Skeletal muscle satellite cell (primary cell): ENCODE measurements around the gene PSMD3. TPM values are rescaled to one million over a fixed set of nuclear protein-coding genes. Genes with fewer than 3 reads are reported as not detected.

Experiments
- H3K27me3 ChIP-seq: 2 replicates; pipeline ENCODE4 v1.7.0; 2013; ENCODE audit warnings: low read length; ENCODE audit not compliant: control insufficient read depth, insufficient read depth
- H3K36me3 ChIP-seq: 2 replicates; pipeline ENCODE4 v1.7.0; 2013; ENCODE audit warnings: mild to moderate bottlenecking, control low read depth, low read length; ENCODE audit not compliant: insufficient read depth
- H3K4me1 ChIP-seq: 2 replicates; pipeline ENCODE4 v1.7.0; 2013; ENCODE audit warnings: low read length; ENCODE audit not compliant: control insufficient read depth, insufficient read depth
- H3K4me2 ChIP-seq: 2 replicates; pipeline ENCODE4 v1.7.0; 2013; ENCODE audit warnings: mild to moderate bottlenecking, low read length
- H3K4me3 ChIP-seq: 2 replicates; pipeline ENCODE4 v1.7.0; 2013; ENCODE audit warnings: low read length
- H3K9ac ChIP-seq: 2 replicates; pipeline ENCODE4 v1.7.0; 2013; ENCODE audit warnings: mild to moderate bottlenecking, low read depth, low read length, moderate library complexity
- H3K9me3 ChIP-seq: replicated peaks from 2 replicates; pipeline ENCODE4 v1.7.0; 2013; ENCODE audit warnings: mild to moderate bottlenecking, control low read depth, low read length
- total RNA-seq: library from RNA; depleted of rRNA; stranded (reverse); fragments of >200 nt; gene quantifications from 2 replicates; pipeline ENCODE4 v1.2.3, GENCODE V29; 2012; rRNA removed

Gene PSMD3
- 133 and 148 TPM in 2 replicates for total RNA-seq

DNA sequence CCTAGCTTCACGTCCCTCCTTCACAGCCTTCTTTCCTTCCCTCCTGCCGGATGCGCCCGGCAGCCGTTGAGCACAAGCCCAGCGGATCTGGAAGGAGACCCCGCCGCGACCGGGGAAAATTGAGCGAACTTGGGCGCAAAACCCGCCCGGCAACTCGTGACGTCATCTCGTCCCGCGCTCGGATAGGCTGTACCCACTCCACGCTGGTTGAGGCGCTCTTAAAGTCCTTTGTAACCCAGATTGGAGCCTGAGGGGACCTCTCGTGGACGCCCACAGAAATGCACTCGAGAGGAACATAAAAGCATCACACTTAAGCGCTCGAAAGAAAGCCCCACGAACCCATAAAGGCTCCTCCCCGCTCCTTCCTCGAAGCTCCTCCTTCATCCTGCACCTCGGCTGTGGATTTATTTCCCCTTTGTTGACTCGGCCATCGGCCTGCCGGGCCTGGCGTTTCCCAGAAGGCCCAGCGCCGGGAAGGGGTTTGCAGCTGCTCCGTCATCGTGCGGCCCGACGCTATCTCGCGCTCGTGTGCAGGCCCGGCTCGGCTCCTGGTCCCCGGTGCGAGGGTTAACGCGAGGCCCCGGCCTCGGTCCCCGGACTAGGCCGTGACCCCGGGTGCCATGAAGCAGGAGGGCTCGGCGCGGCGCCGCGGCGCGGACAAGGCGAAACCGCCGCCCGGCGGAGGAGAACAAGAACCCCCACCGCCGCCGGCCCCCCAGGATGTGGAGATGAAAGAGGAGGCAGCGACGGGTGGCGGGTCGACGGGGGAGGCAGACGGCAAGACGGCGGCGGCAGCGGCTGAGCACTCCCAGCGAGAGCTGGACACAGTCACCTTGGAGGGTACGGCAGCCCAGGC lies at the start of gene PSMD3:
TSS of gene PSMD3 (plus strand) at position 457 of the 856 bp plus-strand sequence. CDS start at position 621, 164 bp downstream.
- peaks cover 24% of the 10 kb centered on the region for H3K4me1 ChIP-seq
- peak within 1 kb of the TSS; percentile 97 for H3K4me3 ChIP-seq
- H3K9me3 ChIP-seq, result no peaks in the 10 kb centered on the region
- peaks cover 15% of the 10 kb centered on the region for H3K36me3 ChIP-seq
- peaks cover 2% of the 10 kb centered on the region for H3K27me3 ChIP-seq
- H3K4me2 ChIP-seq, result peak within 1 kb of the TSS; percentile 98
- peak within 1 kb of the TSS; percentile 99 for H3K9ac ChIP-seq

DNA sequence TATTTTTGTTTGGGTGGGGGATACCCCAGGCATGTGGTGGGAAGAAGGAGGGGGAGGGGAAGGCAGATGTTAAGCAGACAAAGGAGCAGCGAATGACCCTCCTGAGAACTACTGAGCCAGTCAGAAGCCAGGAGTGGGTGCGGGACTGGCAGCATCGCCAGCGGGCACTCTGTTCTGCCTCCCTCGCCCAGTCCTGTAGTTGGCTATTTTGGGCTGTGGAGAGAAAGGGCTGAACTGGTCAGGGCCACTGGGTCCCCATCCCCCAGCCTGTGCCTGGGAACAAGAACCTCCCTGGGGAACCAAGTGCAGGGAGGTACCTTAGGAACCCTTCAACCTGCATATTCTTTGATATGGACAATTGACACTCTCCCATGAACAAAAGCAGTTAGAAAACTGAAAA lies 46.7 kb upstream of the PSMD3 start:
- Histone ChIP-seq H3K4me3 (no peak overlapping the region), H3K36me3 (no peaks in the 10 kb centered on the region), H3K9ac (no peak overlapping the region), H3K9me3 (no peaks in the 10 kb centered on the region), H3K4me1 (peaks cover 20% of the 10 kb centered on the region), H3K27me3 (no peaks in the 10 kb centered on the region), H3K4me2 (no peak overlapping the region)

DNA sequence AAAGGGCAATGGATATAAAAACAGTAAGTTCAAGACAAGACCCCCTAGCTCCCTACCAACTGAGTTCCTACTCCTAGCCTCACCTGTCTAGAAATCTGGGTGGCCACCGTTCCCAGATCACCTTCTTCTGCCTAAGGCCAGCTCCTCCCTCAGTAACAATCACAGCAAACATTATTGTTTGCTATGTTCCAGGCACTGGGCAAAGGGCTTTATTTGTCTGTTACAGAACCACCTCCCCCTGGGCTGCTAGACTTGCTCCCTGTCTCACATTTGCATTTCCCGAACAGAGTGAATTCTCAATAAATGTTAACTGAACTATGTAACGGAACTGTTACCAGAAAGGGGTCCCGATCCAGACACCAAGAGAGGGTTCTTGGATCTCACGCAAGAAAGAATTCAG lies 46.3 kb upstream of the PSMD3 start:
- no peaks in the 10 kb centered on the region for H3K36me3 ChIP-seq
- no peak overlapping the region for H3K4me3 ChIP-seq
- no peak overlapping the region for H3K4me2 ChIP-seq
- H3K27me3 ChIP-seq, result no peaks in the 10 kb centered on the region
- no peaks in the 10 kb centered on the region for H3K9me3 ChIP-seq
- H3K4me1 ChIP-seq, result peaks cover 22% of the 10 kb centered on the region
- H3K9ac ChIP-seq, result no peak overlapping the region

DNA sequence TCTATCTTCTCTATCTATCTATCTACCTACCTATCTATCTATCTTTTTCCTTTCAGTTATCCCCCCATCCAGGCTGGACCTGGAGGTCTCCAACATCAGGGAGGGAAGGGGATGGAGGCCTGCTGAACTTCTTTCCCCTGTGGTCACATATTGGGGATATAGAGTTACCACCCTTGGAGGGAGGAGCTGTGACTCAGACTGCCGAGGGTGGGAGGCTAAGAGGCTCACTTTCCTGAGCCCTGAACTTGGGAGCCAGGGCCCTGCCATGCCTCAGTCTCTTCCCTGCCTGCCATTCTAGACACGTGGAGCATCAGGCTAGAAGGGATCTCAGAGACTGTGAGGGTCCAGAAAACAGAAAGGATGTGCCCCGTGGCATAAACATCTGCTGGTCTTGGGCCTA lies 44.7 kb upstream of the PSMD3 start:
- Histone ChIP-seq H3K36me3 (no peaks in the 10 kb centered on the region), H3K4me2 (no peak overlapping the region), H3K9ac (no peak overlapping the region), H3K4me1 (peaks cover 23% of the 10 kb centered on the region), H3K9me3 (no peaks in the 10 kb centered on the region), H3K4me3 (no peak overlapping the region), H3K27me3 (no peaks in the 10 kb centered on the region)

DNA sequence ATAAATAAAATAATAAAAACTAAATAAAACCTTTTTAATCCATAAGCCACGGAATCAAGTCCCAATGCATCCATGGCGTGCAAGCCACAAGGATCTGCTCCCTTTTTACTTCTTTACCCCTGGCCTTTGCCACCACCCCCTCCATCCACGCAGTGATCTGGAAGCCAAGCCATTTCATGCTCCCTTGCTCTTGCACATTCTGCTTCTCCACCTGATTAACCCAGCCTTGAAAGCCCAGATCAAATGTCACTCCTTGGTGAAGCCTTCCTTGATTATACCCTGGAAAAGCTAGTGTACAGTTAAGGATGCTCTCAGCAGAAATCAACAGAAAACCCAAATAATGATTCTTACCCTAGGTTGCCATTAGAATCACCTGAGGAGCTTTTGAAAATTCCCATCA lies 43.2 kb upstream of the PSMD3 start:
- peaks cover 23% of the 10 kb centered on the region for H3K4me1 ChIP-seq
- H3K9ac ChIP-seq, result no peak overlapping the region
- peaks cover under 1% of the 10 kb centered on the region for H3K27me3 ChIP-seq
- no peak overlapping the region for H3K4me3 ChIP-seq
- no peaks in the 10 kb centered on the region for H3K36me3 ChIP-seq
- H3K9me3 ChIP-seq, result no peaks in the 10 kb centered on the region
- no peak overlapping the region for H3K4me2 ChIP-seq

DNA sequence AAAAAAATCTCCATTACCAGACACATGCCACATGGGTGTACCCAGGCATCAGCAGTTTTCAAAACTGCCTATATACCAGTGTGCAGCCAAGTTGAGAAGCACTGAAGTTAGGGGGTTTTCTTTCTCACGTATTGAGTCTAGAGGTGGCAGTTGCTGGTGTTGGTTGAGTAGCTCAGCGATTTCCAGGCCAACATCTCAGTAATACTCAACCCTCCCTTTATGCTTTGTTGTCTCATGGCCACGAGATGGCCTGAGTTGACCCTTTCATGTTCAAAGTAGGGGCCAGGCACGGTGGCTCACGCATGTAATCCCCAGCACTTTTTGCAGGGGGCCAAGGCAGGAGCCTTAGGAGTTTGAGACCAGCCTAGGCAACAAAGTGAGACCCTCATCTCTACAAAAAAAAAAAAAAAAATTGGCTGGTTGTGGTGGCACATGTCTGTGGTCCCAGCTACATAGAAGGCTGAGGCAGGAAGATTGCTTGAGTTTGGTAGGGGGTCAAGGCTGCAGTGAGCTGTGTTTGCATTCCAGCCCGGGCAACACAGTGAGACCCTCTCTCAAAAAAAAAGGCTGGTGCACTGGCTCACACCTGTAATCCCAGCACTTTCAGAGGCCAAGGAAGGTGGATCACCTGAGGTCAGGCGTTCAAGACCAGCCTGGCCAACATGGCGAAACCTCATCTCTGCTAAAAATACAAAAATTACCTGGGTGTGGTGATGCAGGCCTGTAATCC lies 42.3 kb upstream of the PSMD3 start:
- Histone ChIP-seq H3K9me3 (no peaks in the 10 kb centered on the region), H3K27me3 (peaks cover 5% of the 10 kb centered on the region)

DNA sequence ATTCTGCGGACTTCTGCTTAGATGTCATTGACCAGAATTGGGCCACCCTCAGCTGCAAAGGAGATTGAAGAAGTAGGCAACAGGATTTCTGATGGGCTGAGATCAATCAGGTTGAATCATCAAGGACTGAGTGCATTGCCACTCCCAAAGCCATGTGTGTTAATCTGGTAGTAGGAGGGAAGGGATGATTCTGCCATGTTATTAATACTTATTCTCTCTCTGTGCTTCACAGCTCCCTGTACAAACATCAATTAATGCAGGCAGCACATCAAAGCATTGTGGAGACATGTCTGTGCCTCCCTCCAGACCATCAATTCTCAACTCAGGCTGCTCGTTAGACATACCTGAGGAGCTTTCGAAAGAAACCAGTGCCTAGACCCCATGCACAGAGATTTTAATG lies 41.5 kb upstream of the PSMD3 start:
- peaks cover 23% of the 10 kb centered on the region for H3K4me1 ChIP-seq
- no peaks in the 10 kb centered on the region for H3K36me3 ChIP-seq
- peak overlapping the region; percentile 57 for H3K4me2 ChIP-seq
- H3K4me3 ChIP-seq, result no peak overlapping the region
- H3K27me3 ChIP-seq, result peaks cover 9% of the 10 kb centered on the region
- H3K9ac ChIP-seq, result no peak overlapping the region
- H3K9me3 ChIP-seq, result no peaks in the 10 kb centered on the region

More for the DNA sequence above, 42.3 kb upstream of the PSMD3 start:
- Histone ChIP-seq H3K4me2 (no peak overlapping the region), H3K4me1 (peaks cover 23% of the 10 kb centered on the region), H3K36me3 (no peaks in the 10 kb centered on the region), H3K4me3 (no peak overlapping the region), H3K9ac (no peak overlapping the region)

DNA sequence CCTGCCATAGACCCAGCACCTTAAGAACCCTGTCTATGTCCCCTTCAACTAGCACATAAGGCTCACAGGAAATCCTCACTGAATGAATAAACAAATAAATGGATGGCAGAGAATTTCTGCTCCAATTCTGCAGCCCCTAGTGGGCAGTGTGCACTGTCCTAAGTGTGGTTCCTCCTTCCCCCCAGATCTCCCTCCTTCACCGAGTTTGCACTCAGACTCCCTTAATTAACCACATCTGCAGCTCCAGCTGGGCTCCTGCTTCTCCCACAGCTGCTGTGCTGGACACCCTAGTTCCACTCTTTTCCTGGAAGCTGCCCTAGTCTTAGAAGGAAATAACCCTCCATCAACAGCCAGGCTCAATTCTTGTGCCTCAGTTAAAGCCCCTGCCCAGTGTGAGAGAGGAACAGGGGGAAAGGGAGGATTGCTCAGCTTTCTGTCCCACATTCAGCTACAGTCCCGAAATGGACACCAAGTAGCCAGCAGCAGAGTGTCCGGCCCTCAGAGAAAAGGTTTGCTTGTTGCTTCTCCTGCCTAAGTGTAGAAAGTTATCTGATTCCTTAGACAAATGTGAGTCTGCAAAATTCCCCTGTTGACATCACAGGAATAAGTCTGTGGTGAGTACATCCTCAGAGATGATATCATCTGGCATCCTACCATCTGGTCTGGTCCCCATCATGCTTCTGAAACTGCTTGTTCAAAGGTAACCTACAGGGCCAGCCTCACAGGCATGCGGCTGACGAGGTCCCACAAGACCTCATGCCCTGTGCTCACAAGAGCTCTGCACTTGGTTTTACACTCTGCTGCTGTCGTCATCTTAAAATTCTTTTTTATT lies 40.8 kb upstream of the PSMD3 start:
- Histone ChIP-seq H3K9me3 (no peaks in the 10 kb centered on the region), H3K4me3 (peak overlapping the region; percentile 37), H3K27me3 (peaks cover 14% of the 10 kb centered on the region), H3K9ac (peak overlapping the region; percentile 53), H3K4me1 (peaks cover 23% of the 10 kb centered on the region), H3K4me2 (peak overlapping the region; percentile 57), H3K36me3 (no peaks in the 10 kb centered on the region)

DNA sequence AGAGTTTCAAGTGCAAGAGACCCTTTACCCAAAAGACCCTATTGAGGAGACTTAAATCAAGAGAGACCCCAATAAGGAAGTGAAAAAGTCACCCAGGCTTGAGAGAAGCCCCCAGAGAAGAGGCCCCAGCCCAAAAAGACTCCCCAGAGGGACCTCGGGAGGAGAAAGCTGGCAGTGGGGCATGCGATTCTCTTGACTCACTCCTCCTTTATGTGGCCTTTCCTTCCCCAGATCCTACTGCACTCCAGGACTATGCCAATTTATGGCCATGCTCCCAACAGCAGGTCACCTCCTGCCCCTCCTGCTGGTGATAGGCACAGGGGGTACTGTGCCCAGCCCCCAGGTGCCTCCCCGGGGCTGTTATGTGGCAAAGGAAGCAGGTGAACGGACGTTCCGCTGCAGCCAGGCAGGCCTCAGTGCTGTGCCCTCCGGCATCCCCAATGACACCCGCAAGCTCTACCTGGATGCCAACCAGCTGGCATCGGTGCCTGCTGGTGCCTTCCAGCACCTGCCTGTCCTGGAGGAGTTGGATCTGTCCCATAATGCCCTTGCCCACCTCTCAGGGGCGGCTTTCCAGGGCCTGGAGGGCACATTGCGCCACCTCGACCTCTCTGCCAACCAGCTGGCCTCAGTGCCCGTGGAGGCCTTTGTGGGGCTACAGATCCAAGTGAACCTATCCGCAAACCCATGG lies 36.8 kb upstream of the PSMD3 start:
- peaks cover 14% of the 10 kb centered on the region for H3K4me1 ChIP-seq
- no peaks in the 10 kb centered on the region for H3K36me3 ChIP-seq
- no peaks in the 10 kb centered on the region for H3K9me3 ChIP-seq
- H3K4me3 ChIP-seq, result no peak overlapping the region
- no peak overlapping the region for H3K9ac ChIP-seq
- peaks cover 22% of the 10 kb centered on the region for H3K27me3 ChIP-seq
- H3K4me2 ChIP-seq, result no peak overlapping the region

DNA sequence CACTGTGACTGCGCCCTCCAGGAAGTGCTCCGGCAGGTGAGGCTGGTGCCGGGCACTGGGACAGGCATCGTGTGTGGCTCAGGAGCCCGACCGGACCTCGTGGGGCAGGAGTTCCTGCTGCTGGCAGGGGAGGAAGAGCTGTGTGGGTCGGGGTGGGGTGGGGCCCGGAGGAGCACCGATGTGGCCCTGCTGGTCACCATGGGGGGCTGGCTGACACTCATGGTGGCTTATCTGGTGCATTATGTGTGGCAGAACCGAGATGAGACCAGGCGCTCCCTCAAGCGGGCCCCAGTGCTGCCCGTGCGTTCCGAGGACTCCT lies 36.3 kb upstream of the PSMD3 start:
- no peak overlapping the region for H3K9ac ChIP-seq

More for the DNA sequence above, 36.3 kb upstream of the PSMD3 start:
- H3K36me3 ChIP-seq, result no peaks in the 10 kb centered on the region
- H3K4me3 ChIP-seq, result no peak overlapping the region
- H3K4me1 ChIP-seq, result peaks cover 9% of the 10 kb centered on the region
- H3K27me3 ChIP-seq, result peaks cover 22% of the 10 kb centered on the region
- H3K9me3 ChIP-seq, result no peaks in the 10 kb centered on the region
- H3K4me2 ChIP-seq, result no peak overlapping the region
